Measurements from ENCODE around the gene ARHGAP27.

Gene ARHGAP27

DNA sequence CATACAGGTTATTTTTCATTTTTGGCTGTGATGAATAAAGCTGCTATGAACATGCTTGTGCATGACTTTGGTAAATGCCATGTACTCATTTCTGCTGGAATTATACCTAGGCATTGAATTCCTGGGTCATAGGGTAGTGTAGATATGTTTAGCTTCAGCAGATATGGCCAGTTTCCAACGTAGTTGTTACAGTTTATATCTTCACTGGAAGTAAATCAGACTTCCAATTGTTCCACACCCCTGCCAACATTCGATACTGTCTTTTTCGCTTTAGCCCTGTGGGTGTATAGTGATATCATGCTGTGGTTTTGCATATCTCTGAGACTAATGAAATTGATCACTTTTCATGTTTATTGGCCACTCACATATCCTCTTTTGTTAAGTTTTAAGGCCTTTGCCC, 50.4 kb downstream of the ARHGAP27 start:
- no peak for DNase-seq

DNA sequence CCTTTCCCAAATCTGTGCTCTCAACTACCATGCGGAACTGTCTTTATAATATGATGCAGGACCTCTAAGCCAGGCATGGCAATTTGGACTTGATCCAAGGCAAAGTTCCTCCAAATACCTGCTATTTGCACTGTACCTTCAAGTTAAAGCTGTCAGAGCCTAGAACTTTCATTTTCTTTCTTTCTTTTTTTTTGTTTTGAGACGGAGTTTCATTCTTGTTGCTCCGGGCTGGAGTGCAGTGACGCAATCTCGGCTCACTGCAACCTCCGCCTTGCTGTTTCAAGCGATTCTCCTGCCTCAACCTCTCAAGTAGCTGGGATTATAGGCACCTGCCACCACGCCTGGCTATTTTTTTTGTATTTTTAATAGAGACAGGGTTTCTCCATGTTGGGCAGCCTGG, 51.7 kb downstream of the ARHGAP27 start:
- no peak for DNase-seq

DNA sequence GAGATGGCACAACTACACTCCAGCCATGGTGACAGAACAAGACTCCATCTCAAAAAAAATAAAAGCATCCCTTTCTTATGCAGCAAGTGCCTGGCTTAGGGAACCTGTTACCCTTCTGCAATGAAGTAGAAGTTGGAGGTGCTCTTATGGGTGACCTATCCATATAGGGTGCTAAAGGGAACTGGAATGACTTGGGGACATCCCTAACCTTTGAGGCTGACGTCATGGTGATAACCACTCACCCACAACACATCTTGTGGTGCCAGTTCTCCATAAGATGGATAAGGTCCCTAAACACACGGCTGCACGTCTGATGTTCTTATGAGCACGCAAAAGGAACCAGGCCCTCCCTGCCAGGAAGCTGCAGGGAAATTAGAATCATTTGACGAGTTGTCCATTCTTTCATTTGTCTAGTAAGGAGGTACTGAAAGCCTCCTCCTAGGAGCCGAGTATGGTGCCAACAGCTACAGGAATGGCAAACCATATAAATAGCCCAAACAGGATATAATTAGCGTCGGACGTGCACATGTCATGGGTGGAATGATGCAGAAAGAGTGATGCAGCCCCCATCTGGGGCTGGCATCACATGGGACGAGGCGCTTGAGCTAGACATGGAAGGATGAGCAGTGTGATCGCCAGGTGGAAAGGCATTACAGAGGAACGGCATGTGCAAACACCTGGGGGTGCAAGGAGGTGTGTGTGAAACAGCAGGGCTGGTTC, 52.5 kb downstream of the ARHGAP27 start:
- DNase-seq, result no peak

DNA sequence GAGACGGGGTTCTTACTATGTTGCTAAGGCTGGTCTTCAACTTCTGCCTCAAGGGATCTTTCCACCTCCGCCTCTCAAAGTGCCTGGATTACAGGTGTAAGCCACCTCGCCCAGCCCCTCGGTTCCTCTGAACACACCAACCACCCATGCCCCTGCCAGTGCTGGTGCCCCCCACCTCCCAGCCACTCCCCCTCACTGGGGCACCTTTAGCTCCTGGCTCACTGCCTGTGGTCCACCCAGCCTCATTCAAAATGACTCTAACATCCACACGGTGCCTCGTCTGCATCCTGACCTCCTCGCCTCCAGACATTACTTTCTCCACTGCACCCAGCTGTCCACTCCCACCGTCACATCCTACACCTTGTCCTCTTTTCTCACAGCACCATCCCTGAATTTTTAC, 55.3 kb downstream of the ARHGAP27 start:
- no peak for DNase-seq

DNA sequence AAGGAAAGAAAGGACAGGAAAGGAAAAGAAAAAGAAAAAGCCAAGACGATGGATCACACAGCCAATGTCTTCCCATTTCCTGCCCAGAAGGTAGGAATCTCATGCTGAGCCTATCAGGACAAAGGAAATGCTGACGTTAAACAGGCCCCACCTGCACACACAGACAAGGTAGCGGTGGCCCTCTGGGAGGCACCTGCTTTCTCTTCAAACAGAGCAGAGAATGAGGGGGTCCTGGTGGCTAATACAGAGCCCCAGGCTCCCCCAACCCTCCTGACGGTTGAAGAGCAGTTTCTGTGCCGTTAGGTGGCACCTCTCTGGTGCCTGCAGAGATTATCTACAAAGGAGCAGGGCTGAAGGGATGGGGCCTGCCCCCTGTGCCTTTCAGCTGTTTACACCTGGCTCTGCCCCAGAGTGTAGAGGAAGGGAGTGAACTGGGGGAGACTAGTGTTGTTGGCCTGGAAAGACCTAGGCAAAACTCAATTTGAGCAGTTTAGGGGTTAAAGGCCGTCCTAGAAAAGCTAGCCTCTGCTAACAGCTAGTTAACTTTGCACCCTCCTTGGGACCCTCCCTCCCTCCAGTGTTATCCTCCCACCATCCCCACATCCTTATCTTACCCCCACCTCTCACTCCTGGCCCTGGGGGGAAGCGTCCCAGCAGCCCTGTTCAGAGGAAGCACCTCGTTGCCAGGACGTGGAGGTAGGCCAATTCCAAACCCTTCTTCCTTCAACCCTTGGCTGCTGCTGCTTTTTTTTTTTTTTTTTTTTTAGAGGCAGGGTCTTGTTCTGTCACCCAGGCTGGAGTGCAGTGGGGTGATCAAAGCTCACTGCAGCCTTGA, 56.3 kb downstream of the ARHGAP27 start:
- no peak for DNase-seq

- no peak for DNase-seq
Measured at GRCh38 chr17:45374501-45374900, 58.2 kb downstream of the ARHGAP27 start.

DNA sequence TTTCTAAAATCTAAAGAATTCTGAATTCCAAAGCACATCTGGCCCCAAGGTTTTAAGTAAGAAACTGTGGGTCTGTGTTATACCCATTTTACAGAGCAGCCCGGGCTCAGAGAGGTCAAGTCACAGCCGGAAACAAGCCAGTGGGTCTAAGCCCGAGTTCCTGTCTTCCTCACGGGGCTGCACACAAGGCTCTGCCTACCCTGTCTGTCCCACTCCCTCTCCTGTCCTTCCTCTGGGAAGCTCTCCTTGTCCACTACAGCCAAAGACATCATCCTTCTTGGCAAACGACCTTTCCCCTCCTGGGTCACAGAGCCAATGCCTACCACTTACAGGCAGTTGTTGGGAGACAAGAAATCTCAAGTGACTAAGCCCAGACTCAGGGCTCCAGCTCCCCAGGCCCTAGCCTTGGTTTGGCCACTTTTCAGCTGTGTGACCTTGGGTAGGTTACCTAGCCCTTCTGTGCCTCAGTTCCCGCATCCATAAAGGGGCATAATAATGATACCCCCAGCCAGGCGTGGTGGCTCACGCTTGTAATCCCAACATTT, 60.3 kb downstream of the ARHGAP27 start:
- no peak for DNase-seq

DNA sequence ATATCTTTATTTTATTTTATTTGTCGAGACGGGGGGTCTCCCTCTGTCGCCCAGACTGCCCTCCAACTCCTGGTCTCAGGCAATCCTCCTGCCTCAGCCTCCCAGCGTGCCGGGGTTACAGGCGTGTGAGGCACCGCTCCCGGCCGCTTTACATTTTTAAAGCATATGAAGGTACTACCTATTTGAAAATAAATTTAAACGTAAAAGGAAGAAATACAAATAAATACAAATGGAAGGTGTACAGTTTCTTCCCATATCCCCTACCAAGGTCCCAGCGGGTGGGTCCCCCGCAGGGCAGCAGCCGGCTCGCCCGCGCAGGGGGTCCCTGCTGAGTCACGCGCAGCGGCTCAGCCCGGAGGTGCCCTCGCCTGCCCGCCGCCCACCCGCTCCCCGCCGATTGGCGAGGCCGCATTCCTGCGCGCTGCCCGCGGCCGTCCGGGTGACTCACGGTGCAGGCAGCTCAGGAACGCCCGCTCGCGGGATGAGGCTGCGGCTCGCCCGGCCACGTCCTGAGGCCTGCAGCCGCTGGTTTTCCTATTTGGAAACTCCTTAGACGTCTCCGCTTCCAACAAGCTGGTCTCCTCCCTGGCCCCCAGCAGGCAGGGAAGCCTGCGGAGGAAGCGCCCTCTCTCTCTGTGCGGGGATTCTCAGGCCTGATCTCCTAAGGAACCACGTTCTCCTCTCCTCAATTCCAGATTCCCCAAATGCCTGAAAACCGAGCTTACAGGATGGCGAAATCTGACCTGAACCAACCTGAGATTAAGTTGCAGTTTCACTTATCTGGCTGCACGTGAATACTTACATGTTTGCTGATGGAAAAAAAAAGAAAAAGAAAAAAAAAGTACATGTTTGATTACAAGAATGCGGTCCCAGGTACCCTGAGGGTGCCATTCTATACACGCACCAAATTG, 61.0 kb downstream of the ARHGAP27 start:
- DNase-seq, result no peak

- DNase-seq, result no peak
Measured at GRCh38 chr17:45370949-45371413, 61.7 kb downstream of the ARHGAP27 start.

DNA sequence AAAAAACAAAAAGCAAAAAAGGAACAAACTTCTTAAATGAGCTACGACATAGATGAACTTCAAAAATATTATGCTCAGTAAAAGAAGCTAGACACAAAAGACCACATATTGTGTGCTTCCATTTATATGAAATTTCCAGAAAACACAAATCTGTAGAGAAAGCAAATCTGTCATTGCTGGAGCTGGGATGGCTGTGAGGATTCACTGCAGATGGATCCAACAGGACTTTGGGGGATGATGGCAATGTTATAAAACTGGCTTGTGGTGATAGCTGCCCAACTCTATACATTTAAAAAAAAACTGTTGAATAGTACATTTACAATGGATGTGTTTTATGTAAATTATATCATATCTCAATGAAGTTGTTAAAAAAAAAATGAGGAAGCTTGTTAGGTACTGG, 63.2 kb downstream of the ARHGAP27 start:
- no peak for DNase-seq

DNA sequence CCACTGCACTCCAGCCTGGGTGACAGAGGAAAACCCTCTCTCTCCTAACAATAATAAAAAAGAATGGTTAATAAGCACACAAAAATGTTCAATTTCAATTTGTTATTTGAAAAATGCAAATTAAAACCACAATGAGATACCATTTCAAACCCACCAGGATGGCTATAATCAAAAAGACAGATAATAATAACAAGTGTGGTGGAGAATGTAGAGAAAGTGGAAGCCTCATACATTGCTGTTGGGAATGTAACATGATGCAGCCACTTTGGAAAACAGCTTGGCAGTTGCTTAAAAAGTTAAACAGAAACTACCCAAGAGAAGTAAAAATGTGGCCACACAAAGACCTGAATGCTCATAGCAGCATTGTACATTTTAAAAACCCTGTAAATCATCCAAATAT, 64.0 kb downstream of the ARHGAP27 start:
- DNase-seq, result no peak

DNA sequence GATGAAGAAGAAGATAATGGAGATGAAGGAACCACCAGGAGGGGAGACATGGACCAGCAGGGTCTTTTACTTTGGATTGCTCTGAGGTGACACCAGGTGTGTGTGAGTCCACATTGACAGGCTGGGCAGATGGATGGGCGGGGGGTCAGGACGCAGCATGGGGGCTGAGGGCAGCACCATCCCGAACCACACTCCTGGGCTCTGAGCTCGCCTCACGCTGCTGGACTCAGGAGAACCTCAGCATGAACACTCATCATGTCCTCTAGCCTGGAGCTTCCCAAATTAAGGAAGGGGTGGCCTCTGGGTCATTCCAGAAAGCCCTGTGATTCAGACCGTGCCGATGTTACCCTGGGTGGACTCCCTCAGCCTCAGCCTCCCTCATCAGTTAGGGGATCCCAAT, 65.5 kb downstream of the ARHGAP27 start:
- DNase-seq, result no peak

GRCh38 chr17:45366691-45367090, 66.0 kb downstream of the ARHGAP27 start:
- DNase-seq, result no peak

DNA sequence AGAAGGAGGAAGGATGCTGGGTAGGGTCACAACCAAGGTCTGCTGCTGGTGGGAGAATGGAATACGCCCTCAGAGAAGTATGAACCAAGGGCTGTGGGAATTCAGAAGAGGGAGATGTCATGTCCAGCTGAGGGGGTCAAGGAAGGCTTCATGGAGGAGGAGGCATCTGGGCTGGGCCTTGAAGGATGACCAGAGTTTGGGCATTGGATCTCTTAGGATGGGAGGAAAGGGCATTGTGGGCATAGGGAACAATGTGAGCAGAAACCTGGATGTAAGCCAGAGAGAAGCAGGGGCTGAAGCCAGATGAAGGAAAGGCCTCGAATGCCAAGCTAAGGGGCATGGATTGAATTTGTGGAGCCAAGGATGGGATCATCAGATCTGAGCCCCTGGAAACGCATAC, 66.6 kb downstream of the ARHGAP27 start:
- no peak for DNase-seq

DNA sequence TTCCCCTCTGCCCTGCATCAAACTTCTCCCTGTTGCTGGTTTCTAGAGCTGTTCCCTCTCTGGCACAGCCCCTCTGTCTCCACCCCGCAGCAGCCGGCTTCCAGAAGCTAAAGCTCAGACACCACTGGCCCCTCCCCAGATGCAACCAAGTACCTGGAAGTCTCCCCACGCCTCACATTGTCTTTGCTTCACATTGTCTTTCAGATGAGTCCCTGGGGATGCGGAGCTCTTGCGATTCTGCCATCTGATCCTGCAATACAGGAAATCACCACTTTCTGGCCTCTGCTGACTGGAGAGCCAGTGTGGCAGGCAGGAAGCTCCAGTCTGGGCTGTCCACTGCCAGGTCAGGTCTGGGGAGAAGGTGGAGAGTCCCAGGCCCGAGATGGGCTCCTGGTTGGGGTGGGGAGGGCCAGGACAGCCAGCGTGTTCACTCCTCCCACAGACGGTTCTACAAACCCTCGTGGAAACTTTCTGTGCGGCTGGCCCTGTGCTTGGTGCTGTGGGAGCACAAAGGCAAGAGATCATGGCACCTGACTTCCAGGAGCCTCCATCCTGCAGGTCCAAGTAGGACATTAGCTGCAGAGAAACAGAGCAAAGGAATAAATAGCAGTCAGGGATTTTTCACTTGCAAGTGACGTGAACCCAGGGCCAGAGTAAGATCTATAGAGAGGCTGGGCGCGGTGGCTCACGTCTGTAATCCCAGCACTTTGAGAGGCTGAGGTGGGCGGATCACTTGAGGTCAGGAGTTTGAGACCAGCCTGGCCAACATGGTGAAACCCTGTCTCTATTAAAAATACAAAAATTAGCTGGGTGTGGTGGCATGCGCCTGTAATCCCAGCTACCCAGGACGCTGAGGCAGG, 67.9 kb downstream of the ARHGAP27 start:
- no peak for DNase-seq

- DNase-seq, result no peak
Measured at GRCh38 chr17:45363498-45363897, 69.2 kb downstream of the ARHGAP27 start.

GRCh38 chr17:45361976-45362375, 70.7 kb downstream of the ARHGAP27 start:
- DNase-seq, result no peak

GRCh38 chr17:45361451-45361850, 71.2 kb downstream of the ARHGAP27 start:
- no peak for DNase-seq

GRCh38 chr17:45357364-45357997, 75.2 kb downstream of the ARHGAP27 start:
- no peak for DNase-seq

DNA sequence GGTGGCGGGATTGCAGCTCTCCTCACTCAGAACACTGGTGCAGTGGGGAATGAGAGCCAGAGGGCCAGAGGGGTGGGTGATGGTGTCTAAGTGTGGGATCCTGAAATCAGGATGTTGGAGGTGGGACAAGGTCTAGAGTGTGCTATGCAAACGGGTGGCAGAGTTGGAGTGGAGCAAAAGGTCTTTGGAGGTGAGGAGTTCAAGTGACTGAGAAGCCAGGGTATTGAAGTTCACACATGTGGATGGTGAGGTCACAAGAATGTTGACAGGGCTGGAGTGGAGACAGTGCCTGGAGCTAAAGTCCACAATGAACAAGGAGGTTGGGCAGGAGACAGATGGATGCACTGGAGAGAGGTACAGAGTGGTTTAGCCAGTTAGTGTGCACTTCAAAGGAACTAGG, 77.6 kb downstream of the ARHGAP27 start:
- no peak for DNase-seq

- DNase-seq, result no peak
Measured at GRCh38 chr17:45353043-45353442, 79.6 kb downstream of the ARHGAP27 start.

Data from CD4-positive, alpha-beta T cell treated with Interleukin-10 for 1 hour (primary cell).